T-helper 2 cell treated with Interferon-gamma antibody and Interleukin-4, amounts not matched to agents 100 ng/mL and 5 ng/mL, for 36 hours (primary cell): Measurements from ENCODE around the gene SLC12A7. TPM values are rescaled to one million over a fixed set of nuclear protein-coding genes. Genes with fewer than 3 reads are reported as not detected.
"Not testable (repeated sequence)": the region's sequence is repeated elsewhere in the genome, so short reads cannot be mapped to it uniquely, and the experiment has no call there.

Source experiments
- intact Hi-C: fragments of 100-400 bp; cut with micrococcal nuclease; formaldehyde crosslinking; loops from one replicate; pipeline ENCODE4 v1.15.1; 2023
- total RNA-seq: library from RNA; stranded (reverse); gene quantifications from 2 replicates; pipeline ENCODE4 v1.2.3, GENCODE V29; 2022

The SLC12A7 gene
- total RNA-seq, 1 donor from 2014 or later, result 107 TPM

GRCh38 chr5:1028481-1029281 is 83.2 kb downstream of the SLC12A7 start:
- intact Hi-C loops, result no loop called here

DNA sequence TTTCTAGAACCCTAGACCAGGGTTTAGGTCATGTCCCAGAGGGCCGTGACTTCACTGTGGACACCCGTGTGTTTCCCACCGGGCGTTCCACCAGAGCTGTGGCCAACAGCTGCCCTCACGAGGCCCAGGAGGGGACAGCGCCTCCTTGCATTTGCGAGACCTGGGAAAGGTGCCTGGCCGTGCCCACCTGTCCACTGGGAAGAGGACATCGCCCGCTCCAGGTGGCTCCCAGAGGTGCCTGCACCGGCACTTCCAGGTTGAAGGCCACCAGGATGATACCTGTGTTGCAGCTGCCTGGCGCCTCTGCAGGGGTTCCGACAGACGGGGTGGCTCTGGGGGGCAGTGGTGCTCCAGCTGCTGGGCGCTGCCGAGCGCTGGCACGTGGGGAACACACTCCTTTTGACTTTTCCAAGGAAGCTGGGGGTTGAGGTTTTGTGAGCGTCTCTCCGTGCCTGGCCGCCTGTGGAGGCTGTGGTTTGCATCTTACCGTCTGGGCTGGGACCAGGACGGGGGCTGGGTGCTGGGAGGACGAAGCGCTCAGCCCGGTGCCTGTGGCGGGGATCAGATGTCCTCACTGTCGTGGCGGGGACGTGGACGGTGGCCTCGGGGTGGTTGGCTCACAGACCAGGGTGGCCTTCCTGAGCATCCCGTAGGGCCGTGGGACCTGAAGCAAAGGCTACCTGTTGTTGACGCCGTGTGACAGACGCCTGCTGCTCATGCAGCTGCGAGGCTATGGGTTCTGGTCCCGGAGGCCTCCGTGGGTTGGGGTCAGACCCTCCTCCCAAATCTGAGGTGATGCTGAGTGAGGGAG is 84.0 kb downstream of the SLC12A7 start:
- intact Hi-C loops, result no loop called here

- intact Hi-C loops, result no loop called here
Measured at GRCh38 chr5:1026700-1027621, 84.9 kb downstream of the SLC12A7 start.

- intact Hi-C loops, result not testable (repeated sequence)
Measured at GRCh38 chr5:1021969-1022336, 89.9 kb downstream of the SLC12A7 start.

DNA sequence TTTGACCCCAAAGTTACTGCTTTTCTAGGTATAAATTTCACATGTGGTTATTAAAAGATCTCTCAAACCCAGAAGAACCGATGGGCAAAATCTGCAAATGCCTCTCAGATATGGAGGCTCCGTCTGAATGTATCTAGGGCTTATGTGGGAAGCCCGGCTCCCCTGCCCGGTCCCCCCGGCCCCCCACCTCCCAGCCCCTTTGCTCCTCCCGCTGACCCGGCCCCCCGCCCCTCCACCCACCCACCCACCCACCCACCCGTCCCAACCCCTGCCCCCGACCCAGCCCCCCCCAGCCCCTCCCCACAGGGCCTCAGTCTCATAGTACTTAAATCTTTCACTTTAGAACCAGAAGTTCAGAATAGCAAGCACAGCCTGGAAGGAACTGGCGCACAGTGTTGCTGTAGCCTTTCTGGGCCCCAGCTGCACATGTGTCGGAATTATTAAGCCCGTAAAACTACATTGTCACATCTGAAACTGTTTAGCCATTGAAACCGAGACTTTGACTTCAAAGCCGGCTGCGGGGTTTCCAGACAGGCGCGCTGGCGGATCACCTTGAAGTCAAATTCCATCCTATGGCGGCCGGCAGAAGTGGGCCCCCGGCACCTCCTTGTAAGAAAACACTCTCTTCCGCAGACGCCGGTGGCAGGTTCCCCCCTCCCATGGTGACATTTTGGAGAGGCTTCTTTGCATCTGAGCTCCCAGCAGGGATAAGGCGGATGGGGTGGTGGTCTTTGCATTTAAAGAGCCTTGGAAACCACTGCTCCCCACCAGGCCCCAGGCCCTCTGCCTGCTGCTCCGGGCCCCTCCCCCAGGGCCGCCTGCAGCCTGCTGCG is 90.5 kb downstream of the SLC12A7 start:
- intact Hi-C loops, result no loop called here

DNA sequence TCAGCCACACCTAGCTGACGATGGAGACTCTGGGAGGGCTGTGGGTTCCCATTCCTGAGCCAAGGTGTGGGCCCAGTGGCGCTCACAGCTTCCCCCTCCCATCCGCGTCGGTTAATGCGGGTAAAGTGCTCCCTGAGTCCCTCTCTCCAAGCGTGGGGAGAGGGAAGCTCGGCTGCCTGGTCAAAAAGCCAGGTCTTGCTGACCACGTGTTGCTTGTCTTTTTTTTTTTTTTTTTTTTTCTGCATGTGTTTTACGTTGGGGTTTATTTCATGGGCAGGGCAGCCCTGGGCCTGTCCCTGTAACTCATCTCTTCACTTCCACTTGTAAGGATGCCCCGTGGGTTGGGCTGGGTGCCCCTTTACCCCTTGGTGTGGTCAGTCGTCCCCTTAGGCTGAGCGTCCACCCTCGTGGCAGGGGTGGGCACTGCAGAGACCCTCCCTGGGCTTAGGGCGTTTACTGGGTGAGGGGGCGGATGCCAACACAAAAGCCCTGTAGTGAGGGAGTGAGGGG is 91.4 kb downstream of the SLC12A7 start:
- intact Hi-C loops, result no loop called here

DNA sequence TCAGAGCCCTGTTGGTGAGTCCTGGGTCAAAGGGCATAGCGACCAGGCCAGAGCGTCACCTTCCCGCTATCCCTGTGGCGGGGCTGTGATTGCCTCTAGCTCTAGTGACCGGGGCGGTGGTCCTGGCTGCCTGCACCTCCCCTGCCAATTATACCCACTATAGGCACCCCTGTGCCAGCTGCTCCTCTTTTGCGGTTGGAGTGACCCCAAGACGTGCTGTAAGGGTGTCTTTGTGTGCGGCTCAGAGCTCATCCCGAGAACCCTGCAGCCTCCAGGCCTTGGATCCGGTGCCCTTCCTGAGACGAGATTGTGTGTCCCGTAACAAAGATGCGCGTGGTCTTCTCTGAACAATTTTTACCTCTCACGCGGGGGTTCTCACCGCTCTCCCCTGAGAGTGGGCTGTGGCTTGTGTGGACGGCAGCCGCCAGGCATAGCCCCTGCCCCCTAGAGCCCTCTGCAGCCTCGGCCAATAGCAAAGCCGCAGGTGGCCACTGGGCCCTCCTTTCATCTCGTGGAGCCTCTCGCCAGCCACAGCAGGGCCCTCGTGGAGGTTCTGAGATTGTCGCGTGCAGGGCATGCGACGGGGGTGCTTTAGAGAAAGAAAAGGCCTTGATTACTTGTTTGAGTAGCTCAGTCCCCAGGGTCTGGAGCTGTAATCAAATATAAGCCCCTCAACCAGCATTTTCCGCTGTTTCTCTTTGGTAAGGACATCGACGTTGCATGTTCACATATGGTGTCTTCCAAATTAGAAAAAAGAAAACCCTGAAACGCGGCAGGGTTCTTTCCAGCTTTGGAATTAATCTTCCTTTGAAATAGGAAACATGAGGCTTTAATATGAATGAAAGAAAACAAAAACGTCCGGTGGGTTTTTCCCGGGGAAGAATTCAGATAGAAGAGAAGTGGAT is 92.6 kb downstream of the SLC12A7 start:
- intact Hi-C loops, result no loop called here

DNA sequence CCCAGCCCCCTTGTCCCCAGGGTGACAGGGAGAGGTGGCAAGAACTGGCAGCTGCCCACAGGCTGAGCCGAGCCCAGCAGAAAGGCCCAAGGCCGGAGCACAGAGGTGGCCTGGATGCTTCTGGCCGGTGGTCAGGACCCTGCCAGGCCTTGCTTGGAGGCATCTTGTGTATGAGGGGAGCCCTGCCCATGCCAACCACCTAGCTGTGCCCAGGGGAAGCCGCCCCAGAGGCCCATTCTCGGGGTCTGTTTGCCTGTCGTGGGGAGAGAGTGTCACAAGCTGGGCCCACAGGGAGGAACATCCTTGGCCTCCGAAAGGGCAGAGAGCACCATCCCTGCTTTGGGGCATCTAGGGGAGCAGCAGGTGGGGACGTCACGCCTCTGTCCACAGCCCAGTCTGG is 93.3 kb downstream of the SLC12A7 start:
- intact Hi-C loops, result no loop called here

GRCh38 chr5:1017691-1018455 is 94.0 kb downstream of the SLC12A7 start:
- intact Hi-C loops, result no loop called here

GRCh38 chr5:1017056-1017455 is 94.8 kb downstream of the SLC12A7 start:
- intact Hi-C loops, result no loop called here

DNA sequence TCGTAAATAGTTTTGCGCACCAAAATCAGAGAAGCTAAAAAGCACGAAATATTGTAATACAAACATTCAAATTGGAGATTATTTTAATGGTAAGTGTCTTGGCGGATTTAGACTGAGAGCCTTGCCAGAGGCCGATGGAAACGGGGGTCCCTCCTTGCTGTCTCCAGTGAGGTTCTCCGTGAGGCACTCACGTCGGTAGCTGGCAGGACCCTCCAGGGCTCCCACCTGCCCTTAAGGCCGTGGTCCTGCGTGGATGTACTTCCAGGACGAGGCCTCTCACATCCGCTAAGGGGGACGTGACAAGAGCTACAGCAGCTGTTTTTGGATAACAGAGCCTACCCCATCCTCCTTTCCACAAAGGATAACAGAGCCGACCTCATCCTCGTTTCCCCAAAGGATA is 95.4 kb downstream of the SLC12A7 start:
- intact Hi-C loops, result no loop called here

GRCh38 chr5:1016036-1016435 is 95.8 kb downstream of the SLC12A7 start:
- intact Hi-C loops, result no loop called here

- intact Hi-C loops, result no loop called here
Measured at GRCh38 chr5:1015507-1015906, 96.4 kb downstream of the SLC12A7 start.

DNA sequence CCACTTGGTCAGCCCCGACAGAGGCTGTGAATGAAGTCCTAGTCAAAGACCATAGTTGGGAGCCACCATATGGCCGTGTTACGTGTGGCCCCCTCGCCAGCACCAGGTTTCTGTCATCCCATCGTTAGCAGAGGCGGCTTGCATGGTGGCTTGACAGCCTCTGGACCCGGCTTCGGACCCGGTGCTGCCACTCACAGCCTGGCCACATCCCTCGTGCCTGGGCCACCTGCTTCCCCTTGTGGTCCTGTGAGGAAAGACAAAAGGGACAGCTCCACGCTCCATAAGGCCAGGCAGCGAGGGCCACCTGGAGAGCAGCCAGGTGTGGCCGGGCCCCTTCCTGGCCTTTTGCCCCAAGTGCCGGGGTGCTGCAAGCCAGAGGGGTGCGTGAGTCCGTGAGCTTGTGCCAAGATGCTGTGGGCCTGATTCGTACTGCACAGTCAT is 97.1 kb downstream of the SLC12A7 start:
- intact Hi-C loops, result no loop called here

- intact Hi-C loops, result no loop called here
Measured at GRCh38 chr5:1014346-1014745, 97.5 kb downstream of the SLC12A7 start.

DNA sequence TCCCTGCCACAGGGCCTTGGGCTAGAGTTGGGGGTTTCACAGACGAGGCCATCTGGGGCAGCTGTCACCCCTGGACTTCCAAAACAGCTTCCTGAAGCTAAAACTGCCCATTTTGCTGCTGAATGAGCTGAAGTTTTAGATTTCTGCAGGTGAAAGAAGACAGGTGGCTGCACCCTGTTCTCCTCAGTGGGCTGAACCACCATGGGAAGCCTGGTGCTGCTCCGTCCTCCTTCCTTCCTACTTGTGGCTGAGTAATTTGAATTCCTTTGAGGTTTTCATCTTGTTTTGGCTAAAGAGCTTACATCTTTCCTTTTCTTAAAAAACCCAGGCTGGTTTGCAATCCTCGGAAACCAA is 97.9 kb downstream of the SLC12A7 start:
- intact Hi-C loops, result no loop called here

DNA sequence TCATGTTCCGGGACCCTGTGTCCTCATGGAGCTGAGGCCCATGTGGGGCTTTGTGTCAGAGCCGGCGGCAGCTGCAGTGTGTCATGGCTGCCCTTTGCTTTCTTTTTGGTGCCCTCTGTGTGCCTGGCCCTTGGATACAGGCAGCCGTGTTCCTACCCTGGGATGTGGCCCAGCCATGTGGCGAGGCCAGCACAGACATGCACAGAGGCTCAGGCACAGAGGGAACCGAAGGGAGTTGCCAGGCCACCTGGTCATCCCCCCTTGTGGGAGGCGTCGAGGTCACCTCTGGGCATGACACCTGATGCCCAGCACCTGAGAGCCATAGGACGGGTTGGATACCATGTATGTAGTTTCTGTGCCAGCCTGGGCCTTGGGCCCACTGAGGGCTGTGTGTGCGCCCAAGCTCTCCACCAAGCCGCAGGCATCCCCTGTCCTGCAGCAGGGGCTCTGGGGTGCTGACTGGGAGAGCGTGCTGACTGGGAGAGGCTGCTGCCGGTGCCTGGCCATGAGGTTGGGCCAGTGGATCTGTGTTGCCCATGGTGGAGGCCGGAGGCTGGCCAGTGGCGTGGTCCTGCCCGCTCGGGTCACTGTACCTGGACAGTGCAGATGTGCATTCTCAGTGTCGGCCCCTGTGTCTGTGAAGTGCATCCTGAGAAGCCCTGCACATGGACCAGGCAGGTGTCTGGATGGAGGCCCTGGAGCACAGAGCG is 98.5 kb downstream of the SLC12A7 start:
- intact Hi-C loops, result no loop called here

- intact Hi-C loops, result no loop called here
Measured at GRCh38 chr5:1012900-1013237, 99.0 kb downstream of the SLC12A7 start.
